ENCODE data around the gene SLC6A19.

Gene SLC6A19

GRCh38 chr5:1197876-1198666 is 3.3 kb upstream of the SLC6A19 start:
- DNase-seq = no peak

GRCh38 chr5:1199340-1199648 is 2.1 kb upstream of the SLC6A19 start:
- no peak for DNase-seq

- no peak for DNase-seq
These were observed 1.5 kb upstream of the SLC6A19 start for GRCh38 chr5:1199649-1200494.

- no peak for DNase-seq
These were observed 684 bp upstream of the SLC6A19 start for GRCh38 chr5:1200495-1201326.

- no peak for DNase-seq
These were observed 817 bp downstream of the SLC6A19 start for GRCh38 chr5:1202026-1202797.

- DNase-seq = no peak
These were observed 1.4 kb downstream of the SLC6A19 start for GRCh38 chr5:1202798-1203185.

GRCh38 chr5:1203311-1203967 is 2.0 kb downstream of the SLC6A19 start:
- DNase-seq = no peak

GRCh38 chr5:1203968-1204692 is 2.7 kb downstream of the SLC6A19 start:
- DNase-seq = no peak

- DNase-seq = peak; percentile 59
These were observed 3.4 kb downstream of the SLC6A19 start for GRCh38 chr5:1204693-1205242.

GRCh38 chr5:1205255-1206180 is 4.1 kb downstream of the SLC6A19 start:
- DNase-seq = no peak

- no peak for DNase-seq
These were observed 5.4 kb downstream of the SLC6A19 start for GRCh38 chr5:1206521-1207412.

- no peak for DNase-seq
These were observed 6.2 kb downstream of the SLC6A19 start for GRCh38 chr5:1207555-1207954.

- DNase-seq = no peak
These were observed 6.9 kb downstream of the SLC6A19 start for GRCh38 chr5:1208221-1208742.

- DNase-seq = no peak
These were observed 7.5 kb downstream of the SLC6A19 start for GRCh38 chr5:1208743-1209488.

GRCh38 chr5:1209489-1209852 is 8.1 kb downstream of the SLC6A19 start:
- no peak for DNase-seq

- DNase-seq = no peak
These were observed 8.7 kb downstream of the SLC6A19 start for GRCh38 chr5:1209896-1210776.

- DNase-seq = no peak
These were observed 9.4 kb downstream of the SLC6A19 start for GRCh38 chr5:1210832-1211251.

Data from left hindlimb (tissue), 1 donor.